NCI-H2107 (cell line): ENCODE data around the gene HSD17B1.

ENCODE experiments used
- DNase-seq: peaks from one replicate; lab custom pipeline; 2025; lab: John Stamatoyannopoulos, UW

Gene HSD17B1

GRCh38 chr17:42566883-42567573 is 14.3 kb downstream of the HSD17B1 start, which contains the start of gene MLX:
TSS of gene MLX (plus strand) at chr17:42567100. CDS start at chr17:42567125, 25 bp downstream.
- DNase-seq, result peak; percentile 92

- no peak for DNase-seq
Observed at GRCh38 chr17:42568341-42569111, 15.8 kb downstream of the HSD17B1 start.

GRCh38 chr17:42571435-42572225 is 18.9 kb downstream of the HSD17B1 start:
- no peak for DNase-seq

DNA sequence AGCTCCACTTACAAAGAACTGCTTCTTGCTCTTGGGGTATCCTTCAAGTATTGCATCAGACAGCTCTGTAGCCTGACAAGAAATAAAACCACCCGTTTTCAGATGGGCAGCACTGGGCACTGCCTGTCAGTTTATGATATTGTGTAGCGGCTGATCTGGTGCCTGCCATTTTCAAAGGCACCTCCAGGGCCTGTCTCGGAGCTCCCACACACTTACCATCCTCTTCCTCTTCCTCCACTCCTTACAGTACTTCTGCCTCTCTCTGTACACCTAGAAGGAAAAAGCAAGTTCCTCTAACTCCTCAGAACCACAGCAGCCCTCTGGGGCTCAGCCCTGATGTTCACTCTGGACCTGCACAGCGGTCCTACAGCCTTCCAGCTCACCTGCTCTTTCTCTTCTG is 20.4 kb downstream of the HSD17B1 start:
- no peak for DNase-seq

GRCh38 chr17:42574463-42574862 is 21.7 kb downstream of the HSD17B1 start:
- DNase-seq, result no peak

- no peak for DNase-seq
Observed at GRCh38 chr17:42577140-42577531, 24.4 kb downstream of the HSD17B1 start.

DNA sequence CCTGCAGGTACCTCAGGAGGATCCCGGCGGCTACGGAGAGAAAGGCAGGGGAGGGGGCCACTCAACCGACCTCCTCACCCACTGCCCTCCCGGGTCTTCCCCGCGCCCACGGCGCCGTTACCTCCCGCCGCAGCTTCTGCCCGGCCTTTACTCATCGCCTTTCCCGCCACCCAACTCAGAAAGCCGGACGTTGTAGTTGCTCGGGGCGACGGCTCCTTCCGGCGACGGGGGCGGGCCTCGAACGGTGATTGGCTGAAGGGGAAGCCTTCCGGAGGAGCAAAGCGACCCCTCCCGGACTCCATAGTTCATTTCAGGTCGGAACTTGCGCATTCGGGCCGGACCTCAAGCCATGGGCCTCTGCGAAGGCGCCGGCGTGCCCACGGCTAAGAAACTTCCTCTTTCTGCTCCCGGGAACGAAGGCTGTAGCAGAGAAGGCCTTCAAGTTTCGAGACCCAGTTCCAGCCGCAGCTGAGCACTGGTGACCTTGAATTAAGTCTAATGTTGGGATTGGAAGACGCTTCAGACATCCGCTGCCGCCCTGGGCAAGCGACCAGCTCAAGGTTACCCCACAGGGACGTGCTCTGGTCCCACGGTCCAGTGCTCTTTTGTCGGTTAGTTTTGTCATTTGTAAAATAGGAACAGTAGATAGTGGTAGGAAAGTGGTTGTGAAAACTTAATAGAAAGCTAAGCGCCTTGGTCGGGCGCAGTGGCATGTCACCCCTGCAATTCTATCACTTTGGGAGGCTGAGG is 25.0 kb downstream of the HSD17B1 start, which contains the start of gene PSMC3IP:
Gene PSMC3IP (minus strand): TSS at position 198 of the 750 bp plus-strand sequence. CDS start 43 bp downstream, at position 155.
- DNase-seq, result peak; percentile 83

DNA sequence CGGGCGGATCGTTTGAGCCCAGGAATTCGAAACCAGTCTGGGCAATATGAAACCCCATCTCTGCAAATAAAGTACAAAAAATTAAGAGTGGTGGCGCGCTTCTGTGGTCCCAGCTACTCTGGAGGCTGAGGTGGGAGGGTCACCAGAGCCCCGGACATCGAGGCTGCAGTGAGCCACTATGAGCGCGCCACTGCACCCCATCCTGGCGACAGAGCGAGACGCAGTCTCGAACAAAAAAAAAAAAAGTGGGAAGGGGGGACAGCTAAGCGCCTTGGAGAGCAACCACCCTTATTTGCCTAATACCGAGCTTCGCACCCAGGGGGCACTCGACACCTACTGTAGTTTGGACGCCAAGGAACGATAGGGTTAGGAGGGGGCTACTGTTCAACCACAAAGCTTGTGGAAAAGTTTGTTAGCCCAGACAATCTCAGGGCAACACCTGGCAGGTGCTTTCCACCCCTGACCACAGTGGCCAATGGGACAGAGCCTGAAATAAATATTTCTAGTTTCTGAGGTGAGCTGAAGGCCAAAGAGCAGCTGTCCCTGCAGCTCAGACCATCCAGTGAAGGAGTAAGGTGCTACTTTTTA is 25.7 kb downstream of the HSD17B1 start:
- DNase-seq, result peak; percentile 72

GRCh38 chr17:42579794-42580551 is 27.2 kb downstream of the HSD17B1 start:
- no peak for DNase-seq

DNA sequence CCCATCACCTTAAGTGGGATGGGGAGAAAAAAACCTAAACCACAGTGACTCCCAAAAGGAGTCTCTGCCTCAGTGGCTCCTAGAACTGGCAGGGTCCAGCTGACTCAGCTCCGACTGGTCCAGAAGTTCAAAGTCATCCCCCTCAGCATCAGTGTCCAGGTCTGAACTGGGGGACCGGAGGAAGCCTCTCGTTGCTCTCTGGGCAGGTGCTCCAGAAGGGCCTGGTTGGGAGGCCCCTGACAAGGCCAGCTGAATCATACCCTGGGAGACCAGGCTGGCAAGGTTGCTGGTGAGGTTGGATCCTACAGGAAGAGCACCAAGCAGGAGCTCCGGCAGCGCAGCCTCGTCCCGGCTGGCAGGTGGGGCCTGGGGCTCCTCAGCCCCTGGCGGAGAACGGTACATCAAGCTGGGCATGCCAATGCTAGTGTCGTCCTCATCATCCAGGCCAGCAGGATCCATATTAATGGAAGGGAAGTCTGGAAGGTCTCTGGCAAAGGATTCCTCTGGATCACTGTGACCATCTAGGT is 29.1 kb downstream of the HSD17B1 start:
- DNase-seq, result no peak

GRCh38 chr17:42584880-42585279 is 32.2 kb downstream of the HSD17B1 start:
- DNase-seq, result no peak

DNA sequence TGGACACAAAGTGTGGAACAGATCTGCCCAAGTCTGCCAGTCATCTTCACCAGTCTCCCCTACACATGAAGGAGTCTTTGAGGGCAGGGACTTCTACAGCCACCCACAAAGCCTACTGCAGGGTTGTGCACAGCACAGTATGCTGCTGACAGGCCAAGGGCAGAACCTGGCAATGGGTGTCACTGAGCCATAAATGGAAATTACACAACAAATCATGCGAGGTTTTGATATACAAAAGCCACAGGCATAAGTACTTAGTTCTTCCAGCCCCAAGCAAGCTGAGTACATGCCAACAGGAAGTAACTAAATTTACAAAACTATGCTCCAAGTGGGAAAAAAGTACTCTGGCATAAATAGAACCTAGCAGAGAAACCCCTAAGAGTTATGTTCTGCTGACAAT is 32.6 kb downstream of the HSD17B1 start:
- DNase-seq, result no peak

DNA sequence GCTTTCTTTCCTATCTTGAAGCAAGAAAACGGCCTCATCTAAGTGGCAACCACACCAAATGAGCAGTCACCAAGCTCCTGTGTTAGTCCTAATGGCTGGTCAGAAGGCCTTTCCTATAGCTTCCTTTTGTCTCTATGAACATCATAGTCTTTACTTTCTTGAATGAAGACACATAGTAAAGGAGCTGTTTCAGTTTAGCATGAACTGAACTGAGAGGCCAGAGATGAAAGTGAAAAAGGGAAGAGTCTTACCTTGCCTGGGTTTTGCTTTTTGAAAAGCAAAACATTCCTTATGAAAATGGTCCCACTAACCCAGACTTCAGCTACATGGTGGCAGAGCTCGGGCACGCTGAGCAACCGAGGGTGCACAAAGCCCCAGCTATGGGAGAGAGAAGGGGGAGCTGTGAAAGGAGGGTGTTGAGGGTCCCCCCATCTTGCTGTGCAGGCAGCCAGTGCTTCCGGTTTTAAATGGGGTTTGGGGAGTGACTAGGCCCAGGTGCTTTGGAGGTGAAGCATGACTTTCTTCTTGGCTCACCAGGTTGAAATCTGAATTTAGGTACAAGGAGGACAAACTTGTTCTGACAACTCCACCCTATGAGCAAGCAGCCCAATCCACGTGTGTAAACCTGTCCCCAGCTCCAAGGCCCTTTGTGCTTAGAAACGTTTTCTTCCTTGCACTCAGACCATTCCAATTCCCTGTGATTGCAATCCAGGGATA is 33.9 kb downstream of the HSD17B1 start:
- no peak for DNase-seq

- DNase-seq, result no peak
Observed at GRCh38 chr17:42590886-42591285, 38.2 kb downstream of the HSD17B1 start.

DNA sequence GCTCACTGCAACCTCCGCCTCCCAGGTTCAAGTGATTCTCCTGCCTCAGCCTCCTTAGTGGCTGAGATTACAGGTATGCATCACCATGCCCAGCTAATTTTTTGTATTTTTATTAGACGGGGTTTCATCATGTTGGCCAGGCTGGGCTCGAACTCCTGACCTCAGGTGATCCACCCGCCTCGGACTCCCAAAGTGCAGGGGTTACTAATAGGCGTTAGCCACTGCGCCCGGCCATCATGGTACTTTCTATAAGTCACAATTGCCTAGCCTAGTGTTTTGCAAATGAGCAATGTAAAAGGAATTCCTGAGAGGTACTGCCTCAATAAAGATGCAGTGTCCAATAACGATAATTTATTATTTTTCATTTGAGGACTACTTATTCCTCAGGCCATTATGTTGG is 38.7 kb downstream of the HSD17B1 start:
- no peak for DNase-seq

GRCh38 chr17:42596386-42596785 is 43.7 kb downstream of the HSD17B1 start:
- DNase-seq, result no peak

- DNase-seq, result peak; percentile 66
Observed at GRCh38 chr17:42598905-42599304, 46.2 kb downstream of the HSD17B1 start.

- no peak for DNase-seq
Observed at GRCh38 chr17:42603318-42603717, 50.6 kb downstream of the HSD17B1 start.
